Iris pigment epithelial cell (primary cell): Measurements from ENCODE around the gene AOX1.
"Not testable (repeated sequence)": the region's sequence is repeated elsewhere in the genome, so short reads cannot be mapped to it uniquely, and the experiment has no call there.

Source experiments
- DNase-seq: peaks from one replicate; pipeline ENCODE4 v3.0.0-alpha.2; 2011; ENCODE audit warnings: low read depth

AOX1 gene

GRCh38 chr2:200585730-200586643, at the start of gene AOX1:
Gene AOX1 (plus strand): TSS chr2:200586014. CDS start chr2:200586109, 95 bp downstream.
- peak; percentile 51 for DNase-seq

DNA sequence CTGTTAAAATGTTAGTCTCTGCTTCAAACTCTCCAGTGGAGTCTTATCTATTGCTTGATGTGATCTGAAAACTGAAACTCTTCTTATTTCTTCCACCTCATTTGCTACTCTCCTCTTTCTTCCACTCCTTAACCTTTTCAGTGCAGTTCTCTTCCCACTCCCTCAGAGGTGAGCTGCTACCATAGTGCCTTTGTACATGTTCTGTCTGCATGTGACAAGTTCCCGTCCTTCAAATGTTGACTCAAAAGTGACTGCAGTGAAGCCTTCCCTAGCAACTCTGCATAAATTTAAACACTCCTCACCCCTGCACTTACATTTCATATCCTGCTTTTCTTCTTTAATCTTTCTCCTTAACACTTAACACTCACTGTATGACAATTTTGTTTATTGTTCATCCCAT, 47.7 kb upstream of the AOX1 start:
- DNase-seq: no peak

DNA sequence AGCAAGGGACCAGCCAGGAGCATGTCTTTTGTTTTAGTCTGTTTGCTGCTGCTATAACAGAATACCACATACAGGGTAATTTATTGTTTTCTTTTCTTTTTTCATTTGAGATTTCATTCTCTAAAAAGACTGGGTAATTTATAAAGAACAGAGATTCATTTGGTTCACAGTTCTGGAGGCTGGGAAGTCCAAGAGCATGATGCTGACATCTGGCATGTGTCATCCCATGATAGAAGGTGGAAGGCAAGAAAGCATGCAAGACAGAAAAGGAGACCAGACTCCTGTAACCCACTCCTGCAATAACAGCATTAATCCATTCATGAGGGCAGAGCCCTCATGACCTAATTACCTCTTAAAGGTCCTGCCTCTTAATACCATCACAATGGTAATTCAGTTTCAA, 45.0 kb upstream of the AOX1 start:
- no peak for DNase-seq

GRCh38 chr2:200566596-200566995, 19.2 kb upstream of the AOX1 start:
- DNase-seq: not testable (repeated sequence)

DNA sequence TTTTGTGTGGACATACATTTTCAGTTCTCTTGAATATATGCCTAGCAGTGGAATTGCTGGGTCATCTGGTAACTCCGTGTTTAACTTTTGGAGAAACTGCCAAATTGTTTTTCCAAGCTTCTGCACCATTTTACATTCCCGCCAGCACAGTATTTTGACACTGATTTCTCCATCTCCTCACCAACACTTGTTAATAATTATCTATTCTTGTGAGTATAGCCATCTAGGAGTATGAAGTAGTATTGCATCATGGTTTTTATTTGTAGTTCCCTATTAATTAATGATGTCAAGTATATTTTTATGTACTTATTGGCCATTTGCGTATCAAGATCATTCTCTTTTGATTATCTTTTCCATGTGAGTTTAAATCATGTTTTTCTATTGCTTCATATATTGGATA, 17.9 kb upstream of the AOX1 start:
- DNase-seq: no peak

- peak; percentile 24 for DNase-seq
Measured at GRCh38 chr2:200575957-200576356, 9.9 kb upstream of the AOX1 start.

- no peak for DNase-seq
Measured at GRCh38 chr2:200577027-200577426, 8.8 kb upstream of the AOX1 start.

- peak; percentile 60 for DNase-seq
Measured at GRCh38 chr2:200578778-200579177, 7.0 kb upstream of the AOX1 start.

DNA sequence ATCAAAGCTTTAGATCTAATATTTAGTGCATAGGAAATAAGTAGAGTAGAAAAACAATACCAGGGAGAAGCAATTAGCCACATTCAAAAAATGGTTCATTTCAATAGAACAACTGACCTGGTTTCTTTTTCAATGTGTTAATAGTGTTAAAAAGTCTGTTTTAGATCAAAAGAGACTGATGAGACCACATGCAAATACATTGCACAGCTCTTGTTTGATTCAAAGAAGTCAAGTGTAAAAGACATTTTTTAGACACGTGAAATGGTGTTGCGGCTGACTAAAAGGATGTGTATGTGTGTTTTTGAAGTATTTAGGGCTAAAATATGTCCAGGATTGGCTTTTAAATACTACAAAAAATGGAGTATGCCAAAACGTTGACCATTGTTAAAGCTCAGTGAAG, 1.2 kb upstream of the AOX1 start:
- DNase-seq: no peak

- no peak for DNase-seq
Measured at GRCh38 chr2:200585340-200585729, 479 bp upstream of the AOX1 start.

GRCh38 chr2:200586644-200586975, 796 bp downstream of the AOX1 start:
- no peak for DNase-seq

DNA sequence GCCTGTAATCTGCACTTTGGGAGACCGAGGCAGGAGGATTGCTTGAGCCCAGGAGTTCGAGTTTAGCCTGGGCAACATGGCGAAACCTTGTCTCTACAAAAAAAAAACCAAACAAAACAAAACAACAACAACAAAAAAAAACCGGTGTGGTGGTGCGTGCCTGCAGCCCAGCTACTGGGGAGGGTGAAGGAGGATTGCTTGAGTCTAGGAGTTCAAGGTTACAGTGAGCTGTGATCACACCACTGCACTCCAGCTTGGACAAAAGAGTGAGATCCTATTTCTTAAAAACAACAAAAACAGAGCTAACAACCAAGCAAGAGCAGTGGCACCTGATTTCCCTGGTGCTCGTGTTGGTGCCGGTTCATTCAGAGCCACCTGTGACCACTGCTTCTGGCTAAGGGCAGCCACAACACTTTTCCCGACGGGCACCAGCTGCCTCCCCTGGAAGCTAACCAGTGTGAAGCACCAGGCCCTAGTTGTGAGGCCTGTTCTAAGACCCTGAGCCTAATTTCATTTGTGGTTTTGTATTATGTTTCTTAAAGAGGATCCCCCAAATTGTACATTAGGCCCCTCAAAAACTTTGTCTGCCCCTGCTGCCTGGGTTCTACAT, 1.3 kb downstream of the AOX1 start:
- no peak for DNase-seq

- no peak for DNase-seq
Measured at GRCh38 chr2:200588076-200588678, 2.4 kb downstream of the AOX1 start.

DNA sequence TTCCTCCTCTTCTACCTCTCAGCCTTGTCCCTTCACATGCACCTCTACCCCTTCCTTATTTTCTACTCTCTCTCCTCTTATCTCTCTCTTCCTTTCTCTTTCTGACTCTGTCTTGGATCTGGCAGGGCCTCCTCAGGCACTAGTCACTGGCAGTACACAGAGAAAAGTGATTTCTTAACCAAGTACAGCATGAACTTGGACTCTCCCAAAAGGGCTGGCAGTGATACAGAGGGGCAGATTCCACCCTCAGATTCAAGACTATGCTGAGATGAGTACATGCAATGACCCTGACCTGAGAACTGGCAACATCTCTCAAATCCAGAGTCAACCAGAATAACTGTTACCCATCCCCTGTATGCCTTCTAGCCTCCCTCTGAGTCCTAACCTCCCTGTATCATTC, 4.3 kb downstream of the AOX1 start:
- peak; percentile 41 for DNase-seq

- no peak for DNase-seq
Measured at GRCh38 chr2:200591308-200591707, 5.5 kb downstream of the AOX1 start.

- peak; percentile 70 for DNase-seq
Measured at GRCh38 chr2:200592406-200593075, 6.7 kb downstream of the AOX1 start.

GRCh38 chr2:200593905-200594304, 8.1 kb downstream of the AOX1 start:
- no peak for DNase-seq

- DNase-seq: no peak
Measured at GRCh38 chr2:200595913-200596312, 10.1 kb downstream of the AOX1 start.

DNA sequence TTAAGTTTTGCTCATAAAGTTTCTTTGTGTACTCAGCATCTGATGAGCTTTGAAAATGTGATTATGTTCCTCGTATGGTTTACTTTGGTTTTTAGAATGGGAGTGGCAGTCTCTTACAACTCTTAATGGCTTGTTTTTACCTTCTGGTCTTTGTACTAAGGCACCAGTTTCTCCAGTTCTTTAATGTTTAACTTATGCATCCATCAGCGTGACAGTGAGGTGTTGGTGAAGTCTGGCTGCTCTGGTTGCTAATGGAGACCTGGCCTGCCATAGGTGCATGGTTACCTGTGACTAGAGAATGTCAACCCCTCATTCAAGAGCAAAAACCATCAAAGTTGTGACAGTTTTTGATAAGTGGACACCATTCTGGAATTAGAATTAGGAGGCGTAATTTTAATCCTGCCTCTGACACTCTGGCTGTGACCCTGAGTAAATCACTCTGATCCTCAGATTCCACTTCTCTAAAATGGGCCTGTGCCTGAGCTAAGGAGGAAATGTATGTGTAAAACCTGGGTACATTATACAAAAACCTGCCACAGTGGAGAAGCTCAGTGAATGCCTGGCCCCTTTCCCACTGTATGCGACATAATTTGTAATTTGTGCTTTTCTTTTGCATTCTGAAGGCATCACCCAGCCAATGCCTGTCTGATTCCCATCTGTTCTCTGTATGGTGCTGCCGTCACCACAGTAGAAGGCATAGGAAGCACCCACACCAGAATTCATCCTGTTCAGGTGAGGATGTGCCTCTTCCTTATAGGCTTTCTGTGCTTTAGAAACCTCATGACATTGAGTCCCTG, 11.2 kb downstream of the AOX1 start:
- DNase-seq: no peak

DNA sequence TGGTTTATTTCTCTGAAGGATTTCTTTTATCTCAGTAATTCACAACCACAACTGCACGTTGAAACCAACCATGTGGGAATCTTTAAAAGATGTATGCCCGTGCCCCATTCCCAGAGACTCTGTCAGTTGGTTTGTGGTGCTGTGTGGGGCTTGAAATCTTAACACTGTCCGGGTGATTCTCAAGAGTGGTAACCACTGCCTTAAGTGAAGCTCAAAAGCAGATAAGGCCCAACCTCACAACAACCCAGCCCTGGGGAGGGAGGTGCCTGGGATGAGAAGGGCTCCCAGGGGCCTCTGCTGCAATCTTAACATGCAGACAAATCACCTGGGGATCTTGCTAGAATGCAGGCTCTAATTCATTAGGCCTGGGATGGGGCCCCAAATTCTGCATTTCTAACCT, 13.4 kb downstream of the AOX1 start:
- no peak for DNase-seq

DNA sequence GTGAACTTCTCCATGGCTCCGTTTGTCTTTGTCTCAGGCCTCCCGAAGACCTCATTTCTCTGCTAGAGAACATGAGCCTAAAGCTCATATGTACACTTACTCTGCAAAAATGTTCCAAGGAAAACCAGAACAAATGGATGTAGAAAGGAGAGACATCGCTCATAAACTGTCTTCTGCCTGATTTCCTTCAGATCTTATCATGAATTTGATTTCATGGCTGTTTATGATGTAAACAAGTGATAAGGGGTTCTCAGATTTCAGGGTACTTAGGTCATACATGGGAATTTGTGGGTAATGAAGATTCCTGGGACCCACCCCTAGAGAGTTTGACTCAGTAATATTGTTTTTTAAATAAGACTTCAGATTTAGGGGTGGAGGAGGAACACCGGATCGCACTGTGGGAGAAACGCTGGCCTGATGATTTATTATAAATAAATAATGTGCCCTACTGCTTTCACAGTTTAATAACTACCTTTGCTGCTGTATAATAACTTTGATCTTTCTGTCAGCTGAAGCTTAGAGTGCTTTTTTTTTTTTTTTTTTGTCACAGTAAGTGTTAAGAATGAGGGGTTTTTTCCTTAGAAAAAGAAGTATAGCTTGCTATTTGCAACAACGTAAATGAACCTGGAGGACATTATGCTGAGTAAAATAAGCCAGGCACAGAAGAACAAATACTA, 14.9 kb downstream of the AOX1 start:
- peak; percentile 88 for DNase-seq
